GM18868 (cell line): ENCODE results near the gene SULT1A2.
"Not testable (repeated sequence)": the region's sequence is repeated elsewhere in the genome, so short reads cannot be mapped to it uniquely, and the experiment has no call there.

Source experiments
- ATAC-seq: cut with Tn5 transposase; IDR thresholded peaks from one replicate; pipeline ENCODE4 v1.9.1; 2021; ENCODE audit warnings: mild to moderate bottlenecking, moderate library complexity; ENCODE audit not compliant: unreplicated experiment

The SULT1A2 gene

GRCh38 chr16:28592511-28592910 is 4.3 kb downstream of the SULT1A2 start:
- no peak for ATAC-seq

GRCh38 chr16:28591355-28591754 is 5.5 kb downstream of the SULT1A2 start:
- ATAC-seq: no peak

DNA sequence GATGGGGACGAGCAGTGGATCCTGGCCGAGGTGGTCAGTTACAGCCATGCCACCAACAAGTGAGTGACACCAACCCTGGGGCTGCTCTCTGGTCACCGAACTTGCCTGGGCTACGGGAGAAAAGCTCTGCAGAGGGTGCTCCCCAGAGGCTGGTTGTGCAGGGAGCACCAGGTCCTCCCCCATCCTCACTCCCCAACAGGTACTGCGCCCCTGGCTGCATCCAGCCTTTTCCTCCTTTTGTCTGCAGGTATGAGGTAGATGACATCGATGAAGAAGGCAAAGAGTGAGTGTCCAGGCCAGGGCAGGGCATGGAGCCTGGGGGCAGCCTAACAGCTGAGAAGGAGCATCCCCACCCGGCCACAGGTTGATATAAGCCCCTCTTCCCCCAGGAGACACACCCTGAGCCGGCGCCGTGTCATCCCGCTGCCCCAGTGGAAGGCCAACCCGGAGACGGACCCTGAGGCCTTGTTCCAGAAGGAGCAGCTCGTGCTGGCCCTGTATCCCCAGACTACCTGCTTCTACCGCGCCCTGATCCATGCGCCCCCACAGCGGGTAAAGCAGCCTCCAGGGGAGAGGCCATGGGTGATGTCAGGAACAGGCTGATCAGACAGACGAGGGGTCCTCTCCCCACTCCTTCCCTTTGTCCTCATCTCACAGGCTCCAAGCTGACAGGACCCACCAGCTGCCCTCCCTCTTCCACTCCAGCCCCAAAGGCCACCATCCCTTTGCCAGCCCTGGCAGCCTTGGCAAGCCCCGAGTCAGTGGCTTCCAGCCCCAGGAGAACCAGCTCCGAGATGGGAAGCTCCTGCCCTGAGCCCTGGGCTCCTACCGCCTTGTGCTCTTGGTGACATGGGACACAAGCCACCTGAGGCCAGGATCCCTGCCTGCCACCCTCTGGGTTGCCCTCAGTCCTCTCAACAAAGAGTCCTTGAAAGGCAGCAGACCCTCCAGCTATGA is 6.2 kb downstream of the SULT1A2 start:
- no peak for ATAC-seq

DNA sequence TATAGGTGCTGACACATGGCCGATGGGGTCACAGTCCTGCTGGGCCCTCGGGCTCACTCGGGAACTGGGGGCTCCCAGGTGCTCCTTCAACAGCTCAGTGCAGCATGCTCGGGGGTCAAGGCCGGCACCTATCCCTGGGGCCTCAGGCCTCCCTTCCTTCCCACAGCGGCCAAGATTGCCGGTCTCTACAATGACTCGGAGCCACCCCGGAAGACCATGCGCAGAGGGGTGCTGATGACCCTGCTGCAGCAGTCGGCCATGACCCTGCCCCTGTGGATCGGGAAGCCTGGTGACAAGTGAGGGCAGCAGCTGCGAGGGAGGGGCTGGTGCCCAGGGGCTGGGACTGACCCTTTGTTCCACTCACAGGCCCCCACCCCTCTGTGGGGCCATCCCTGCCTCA is 6.9 kb downstream of the SULT1A2 start:
- ATAC-seq: no peak

DNA sequence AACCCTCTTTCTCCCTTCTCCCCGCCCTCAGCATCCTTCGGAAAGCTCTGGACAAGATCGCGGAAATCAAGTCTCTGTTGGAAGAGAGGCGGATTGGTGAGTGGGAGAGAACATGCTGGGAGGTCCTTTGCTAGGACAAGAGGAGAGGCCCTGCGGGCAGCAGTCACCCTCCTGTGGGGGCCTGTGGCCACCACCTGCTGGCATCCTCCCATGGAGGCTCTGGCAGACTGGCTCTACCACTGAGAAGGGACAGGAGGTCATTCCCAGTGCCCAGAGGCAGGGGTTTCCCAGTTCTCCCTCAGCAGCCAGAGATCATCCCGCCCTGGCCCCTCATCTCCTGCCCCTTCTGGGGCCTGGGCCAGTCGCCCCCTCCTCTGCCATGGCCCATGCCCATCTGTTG is 7.8 kb downstream of the SULT1A2 start:
- ATAC-seq: no peak

- no peak for ATAC-seq
Measured at GRCh38 chr16:28587386-28587785, 9.5 kb downstream of the SULT1A2 start.

GRCh38 chr16:28586466-28586865 is 10.4 kb downstream of the SULT1A2 start:
- no peak for ATAC-seq

DNA sequence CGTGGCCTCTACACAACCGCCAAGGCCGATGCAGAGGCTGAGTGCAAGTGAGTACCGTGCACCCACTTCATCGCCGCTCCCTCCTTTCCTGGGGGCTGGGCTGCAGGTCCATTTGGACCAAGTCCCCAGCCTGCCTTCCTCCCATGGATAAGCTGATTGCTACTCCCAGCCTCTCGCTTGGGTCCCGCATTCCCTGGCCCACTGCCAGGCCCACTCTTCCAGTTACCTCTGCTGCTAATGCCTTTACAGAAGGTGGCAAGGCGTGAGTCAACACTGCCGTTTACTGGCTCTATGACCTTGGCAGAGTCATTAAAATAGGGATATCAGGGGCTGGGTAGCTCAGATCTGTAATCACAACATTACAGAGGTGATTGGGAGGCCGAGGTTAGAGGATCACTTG is 11.2 kb downstream of the SULT1A2 start:
- ATAC-seq: no peak

DNA sequence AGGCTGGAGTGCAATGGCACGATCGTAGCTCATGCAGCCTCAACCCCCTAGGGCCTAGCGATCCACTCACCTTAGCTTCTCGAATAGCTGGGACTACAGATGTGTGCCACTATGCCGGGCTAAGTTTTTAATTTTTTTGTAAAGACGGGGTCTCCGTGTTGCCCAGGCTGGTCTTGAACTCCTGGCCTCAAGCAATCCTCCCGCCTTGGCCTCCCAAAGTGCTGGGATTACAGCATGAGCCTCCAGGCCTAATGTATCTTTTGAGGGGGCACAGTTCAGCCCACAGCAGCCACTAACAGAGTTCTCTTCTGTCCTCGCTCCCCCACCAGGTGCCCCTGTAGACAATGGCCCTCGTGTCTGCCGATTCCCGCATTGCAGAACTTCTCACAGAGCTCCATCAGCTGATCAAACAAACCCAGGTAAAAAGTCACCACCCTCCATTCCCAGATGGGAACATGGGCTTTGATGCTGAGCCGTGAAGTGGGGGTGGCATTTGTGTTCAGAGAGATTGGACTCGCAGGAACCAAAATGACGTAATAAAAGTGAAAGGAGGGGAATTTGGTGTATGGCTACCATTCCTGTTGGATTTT is 16.0 kb downstream of the SULT1A2 start:
- ATAC-seq: no peak

- no peak for ATAC-seq
Measured at GRCh38 chr16:28575446-28576109, 21.3 kb downstream of the SULT1A2 start.

GRCh38 chr16:28574925-28575324 is 21.9 kb downstream of the SULT1A2 start:
- ATAC-seq: no peak

GRCh38 chr16:28573738-28574718 is 22.8 kb downstream of the SULT1A2 start:
- ATAC-seq: no peak

DNA sequence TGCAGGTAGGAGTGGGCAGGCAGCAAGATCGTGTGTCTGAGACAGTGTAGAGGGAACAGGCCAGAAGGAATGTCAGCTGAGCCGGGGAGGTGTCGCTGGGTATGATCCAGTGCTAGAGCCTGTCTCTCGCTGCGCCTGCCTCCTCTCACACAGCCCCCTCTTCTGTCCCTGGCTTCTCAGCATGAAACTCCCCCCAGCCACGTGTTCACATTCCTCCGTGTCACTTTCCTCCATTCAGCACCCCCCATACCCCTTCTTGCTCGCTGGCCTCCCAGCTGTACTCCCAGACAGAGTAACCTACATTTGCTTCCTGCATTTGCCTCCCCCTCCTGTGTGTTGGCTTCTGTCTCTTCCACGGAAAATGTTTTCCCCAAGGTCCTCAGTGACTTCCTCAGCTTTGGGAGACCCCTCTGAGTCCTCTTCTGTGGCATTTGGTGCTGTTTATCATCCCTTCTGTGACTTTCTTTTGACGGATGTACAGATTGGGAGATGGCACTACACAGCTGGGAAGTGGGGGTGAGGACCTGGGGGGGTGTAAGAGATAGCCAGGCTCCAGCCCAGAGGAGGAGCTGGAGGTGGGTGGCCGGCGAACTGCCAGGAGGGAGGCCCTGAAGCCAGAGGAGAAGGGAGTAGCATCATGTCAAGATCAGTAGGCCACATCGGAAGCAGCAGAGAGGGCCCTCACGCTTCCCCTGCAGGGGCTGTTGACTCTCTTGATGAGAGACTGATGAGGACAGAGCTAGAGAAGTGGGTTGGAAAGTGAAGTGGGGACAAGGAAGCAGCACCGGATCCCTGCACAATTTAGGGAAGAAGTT is 23.9 kb downstream of the SULT1A2 start:
- ATAC-seq: no peak

GRCh38 chr16:28569968-28570752 is 26.7 kb downstream of the SULT1A2 start:
- ATAC-seq: no peak

- ATAC-seq: no peak
Measured at GRCh38 chr16:28569021-28569420, 27.8 kb downstream of the SULT1A2 start.

GRCh38 chr16:28567292-28567691 is 29.6 kb downstream of the SULT1A2 start:
- ATAC-seq: no peak

DNA sequence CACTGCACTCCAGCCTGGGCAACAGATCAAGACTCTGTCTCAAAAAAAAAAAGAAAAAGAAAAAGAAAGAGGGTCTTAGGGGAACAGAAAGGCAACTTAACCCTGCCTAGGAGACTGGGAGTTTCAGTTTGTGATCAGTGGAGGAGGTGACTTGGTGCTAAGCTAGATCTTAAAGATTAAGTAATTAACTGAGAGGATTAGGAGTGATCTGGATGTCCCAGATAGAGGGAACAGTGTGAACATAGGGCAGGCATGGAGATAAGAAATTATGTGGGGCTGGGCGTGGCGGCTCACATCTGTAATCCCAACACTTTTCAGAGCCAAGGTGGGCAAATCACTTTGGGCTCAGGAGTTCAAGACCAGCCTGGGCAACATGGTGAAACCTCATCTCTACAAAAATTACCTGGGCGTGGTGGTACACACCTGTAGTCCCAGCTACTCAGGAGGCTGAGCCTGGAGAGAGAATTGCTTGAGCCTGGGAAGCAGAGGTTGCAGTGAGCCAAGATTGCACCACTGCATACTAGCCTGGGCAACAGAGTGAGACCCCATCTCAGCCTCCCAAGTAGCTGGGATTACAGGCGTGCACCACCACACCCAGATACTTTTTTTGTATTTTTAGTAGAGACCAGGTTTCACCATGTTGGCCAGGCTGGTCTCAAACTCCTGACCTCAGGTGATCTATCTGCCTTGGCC is 30.5 kb downstream of the SULT1A2 start:
- not testable (repeated sequence) for ATAC-seq

DNA sequence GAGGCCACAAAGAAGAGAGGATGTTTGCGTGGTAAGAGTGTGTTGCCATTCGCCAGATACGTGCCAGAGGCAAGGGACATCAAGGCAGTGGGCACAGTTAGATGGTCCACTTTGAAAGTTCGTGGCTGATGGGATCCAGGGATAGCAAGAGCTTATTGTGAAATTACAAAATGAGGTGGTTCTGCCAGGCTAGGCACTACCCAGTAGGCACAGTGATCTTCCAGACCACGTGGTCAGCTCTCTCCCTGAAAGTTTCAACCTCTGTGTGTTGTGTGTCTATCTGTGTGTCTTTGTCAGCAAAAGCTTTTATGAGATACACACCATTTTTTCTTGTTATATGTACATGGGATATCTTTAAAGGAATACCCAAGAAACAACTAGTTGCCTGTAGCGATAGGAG is 33.6 kb downstream of the SULT1A2 start:
- no peak for ATAC-seq
